Tibial nerve (tissue), 4 donors: Measurements from ENCODE around the gene FKBP8. TPM values are rescaled to one million over a fixed set of nuclear protein-coding genes. Genes with fewer than 3 reads are reported as not detected.
"Not testable (repeated sequence)": the region's sequence is repeated elsewhere in the genome, so short reads cannot be mapped to it uniquely, and the experiment has no call there.

Experiments
- DNase-seq, 2 donors: peaks; one replicate each; pipeline ENCODE4 v3.0.0-alpha.2; 2019; ENCODE audit warnings: low spot score in 2 of 2
- H3K27ac ChIP-seq, 4 donors: fragments of 200-600 bp; sonication (generic) in 3 of 4; one replicate each; pipeline ENCODE4 v1.5.1; 2017 to 2019; ENCODE audit warnings: mild to moderate bottlenecking in 1 of 4
- H3K27me3 ChIP-seq, 2 donors: fragments of 200-600 bp; sonication (generic) in 1 of 2; one replicate each; pipeline versions ENCODE4 v1.5.1 to v1.6.0; 2017 to 2019
- H3K36me3 ChIP-seq, 3 donors: fragments of 200-600 bp; sonication (generic); one replicate each; pipeline ENCODE4 v1.5.1; 2018 to 2019
- H3K4me1 ChIP-seq, 4 donors: fragments of 200-600 bp; sonication (generic) in 3 of 4; one replicate each; pipeline ENCODE4 v1.5.1; 2017 to 2019
- H3K4me3 ChIP-seq, 4 donors: fragments of 200-600 bp; sonication (generic) in 3 of 4; one replicate each; pipeline ENCODE4 v1.5.1; 2017 to 2019; ENCODE audit warnings: mild to moderate bottlenecking in 1 of 4, moderate library complexity in 1 of 4
- H3K9me3 ChIP-seq, 4 donors: fragments of 200-600 bp; sonication (generic) in 3 of 4; one replicate each; pipeline ENCODE4 v1.5.1; 2017 to 2019
- EP300 ChIP-seq, 2 donors: sonication (generic); formaldehyde crosslinking; IDR thresholded peaks; one replicate each; pipeline ENCODE4 v1.6.1; 2017; ENCODE audit warnings: antibody characterized with exemption in 2 of 2, mild to moderate bottlenecking in 1 of 2
- POLR2A ChIP-seq, 2 donors: fragments of 450-650 bp; IDR thresholded peaks; one replicate each; pipeline ENCODE4 v1.6.1; 2017; ENCODE audit warnings: antibody characterized with exemption in 2 of 2, mild to moderate bottlenecking in 2 of 2, moderate library complexity in 2 of 2
- WGBS, 2 donors: methylation state at CpG; one replicate each; pipeline ENCODE4 v1.1.5; 2018; 5-methylcytosine and 5-hydroxymethylcytosine counted together
- total RNA-seq, 4 donors: library from RNA; depleted of rRNA; stranded (reverse); fragments of >200 nt; gene quantifications; one replicate each; pipeline ENCODE4 v1.1.0, GENCODE V29; 2016
- TF ChIP-seq, protein P1 (sequence below), 5 experiments: fragments of 200-600 bp in 3 of 5; fragments of 450-650 bp in 2 of 5; sonication (generic) in 3 of 5; IDR thresholded peaks; one replicate each; pipeline ENCODE4 v1.5.1; 2016 to 2019; ENCODE audit warnings: antibody characterized with exemption in 5 of 5, mild to moderate bottlenecking in 3 of 5, moderate library complexity in 2 of 5

FKBP8 gene
- 100 to 1,000 TPM; 391 to 451 (median 434) TPM for total RNA-seq

DNA sequence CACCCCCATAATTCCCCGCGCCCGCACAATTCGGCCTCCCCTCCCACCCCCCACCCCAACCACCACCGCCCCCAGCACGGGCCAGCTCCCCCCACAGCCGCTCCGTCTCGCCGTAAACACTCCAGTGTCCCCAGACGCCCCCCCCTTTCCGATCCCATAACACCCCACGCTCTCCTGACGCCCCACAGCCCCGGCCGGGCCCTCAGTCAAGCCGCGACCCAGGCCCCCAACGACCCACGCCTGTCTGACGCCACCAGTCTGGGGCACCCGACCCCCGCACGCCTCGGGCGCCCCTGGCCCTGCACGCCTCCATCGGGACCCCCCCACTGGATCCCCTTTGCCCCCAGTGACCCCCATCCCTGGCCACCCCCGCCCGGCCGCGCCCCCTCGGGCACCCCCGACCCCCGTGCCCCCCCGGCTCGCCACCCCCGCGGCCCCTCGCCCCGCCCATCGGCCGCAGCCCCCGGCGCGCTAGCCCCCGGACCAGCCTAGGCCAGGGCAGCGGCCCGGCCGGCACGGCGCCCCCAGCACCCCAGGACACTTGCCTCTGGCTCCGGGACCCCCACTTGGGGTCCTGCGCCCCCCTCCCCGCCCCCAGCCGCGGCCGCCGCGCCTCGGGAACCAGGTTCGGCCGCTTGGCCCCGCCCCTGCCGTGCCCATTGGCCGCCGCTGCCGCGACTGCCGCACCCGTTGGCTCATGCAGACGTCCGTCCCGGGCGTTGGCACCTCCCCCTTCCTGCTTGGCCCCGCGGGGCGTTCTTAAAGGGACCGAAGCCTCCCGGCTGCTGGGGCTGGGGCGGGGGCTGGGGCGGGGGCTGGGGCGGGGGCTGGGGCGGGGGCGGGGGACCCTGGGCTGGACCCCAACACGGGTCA, at the start of gene FKBP8:
FKBP8 (minus strand) TSS at position 633 of the 873 bp plus-strand sequence. CDS start 1,603 bp downstream, outside the sequence.
- peak; percentile 90 to 91 for DNase-seq
- peaks cover 0 to 36% (median 5%) of the 10 kb centered on the region in 3 donors for H3K36me3 ChIP-seq
- 0 to 2% methylated on average over 18 to 19 of the region's 86 CpGs for WGBS, 2 donors
- peaks cover 0 to 22% (median 11%) of the 10 kb centered on the region in 4 donors for H3K4me1 ChIP-seq
- no peaks in the 10 kb centered on the region for H3K9me3 ChIP-seq
- H3K4me3 ChIP-seq: peak within 1 kb of the TSS; percentile 64 to 88 (median 80)
- H3K27me3 ChIP-seq: no peaks in the 10 kb centered on the region
- TF ChIP-seq, protein P1, sequence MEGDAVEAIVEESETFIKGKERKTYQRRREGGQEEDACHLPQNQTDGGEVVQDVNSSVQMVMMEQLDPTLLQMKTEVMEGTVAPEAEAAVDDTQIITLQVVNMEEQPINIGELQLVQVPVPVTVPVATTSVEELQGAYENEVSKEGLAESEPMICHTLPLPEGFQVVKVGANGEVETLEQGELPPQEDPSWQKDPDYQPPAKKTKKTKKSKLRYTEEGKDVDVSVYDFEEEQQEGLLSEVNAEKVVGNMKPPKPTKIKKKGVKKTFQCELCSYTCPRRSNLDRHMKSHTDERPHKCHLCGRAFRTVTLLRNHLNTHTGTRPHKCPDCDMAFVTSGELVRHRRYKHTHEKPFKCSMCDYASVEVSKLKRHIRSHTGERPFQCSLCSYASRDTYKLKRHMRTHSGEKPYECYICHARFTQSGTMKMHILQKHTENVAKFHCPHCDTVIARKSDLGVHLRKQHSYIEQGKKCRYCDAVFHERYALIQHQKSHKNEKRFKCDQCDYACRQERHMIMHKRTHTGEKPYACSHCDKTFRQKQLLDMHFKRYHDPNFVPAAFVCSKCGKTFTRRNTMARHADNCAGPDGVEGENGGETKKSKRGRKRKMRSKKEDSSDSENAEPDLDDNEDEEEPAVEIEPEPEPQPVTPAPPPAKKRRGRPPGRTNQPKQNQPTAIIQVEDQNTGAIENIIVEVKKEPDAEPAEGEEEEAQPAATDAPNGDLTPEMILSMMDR (IDR thresholded peaks at IDR 0.05): no peak
- TF ChIP-seq POLR2A (IDR thresholded peaks at IDR 0.05): no peak
- no peak for TF ChIP-seq EP300 (IDR thresholded peaks at IDR 0.05)
- peak within 1 kb of the TSS; percentile 94 to 98 (median 96) for H3K27ac ChIP-seq

DNA sequence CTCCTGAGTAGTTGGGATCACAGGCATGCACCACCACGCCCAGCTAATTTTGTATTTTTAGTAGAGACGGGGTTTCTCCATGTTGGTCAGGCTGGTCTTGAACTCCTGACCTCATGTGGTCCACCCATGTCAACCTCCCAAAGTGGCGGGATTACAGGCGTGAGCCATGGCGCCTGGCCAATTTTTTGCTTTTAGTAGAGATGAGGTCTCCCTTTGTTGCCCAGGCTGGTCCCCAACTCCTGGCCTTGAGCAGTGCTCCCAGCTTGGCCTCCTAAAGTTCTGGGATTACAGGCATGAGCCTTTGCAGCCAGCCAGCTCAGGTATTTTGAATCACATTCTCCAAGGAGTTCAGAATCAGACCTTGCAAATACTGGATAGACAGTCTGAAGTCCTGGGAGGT, 49.4 kb upstream of the FKBP8 start:
- H3K4me3 ChIP-seq, H3K36me3 ChIP-seq, H3K27ac ChIP-seq, H3K9me3 ChIP-seq, DNase-seq: not testable (repeated sequence)
- peaks cover 2 to 10% of the 10 kb centered on the region in 2 donors for H3K27me3 ChIP-seq
- 70 to 74% methylated on average over 5 of the region's 5 CpGs for WGBS, 2 donors
- H3K4me1 ChIP-seq: peaks cover 0 to 48% (median 27%) of the 10 kb centered on the region in 4 donors

DNA sequence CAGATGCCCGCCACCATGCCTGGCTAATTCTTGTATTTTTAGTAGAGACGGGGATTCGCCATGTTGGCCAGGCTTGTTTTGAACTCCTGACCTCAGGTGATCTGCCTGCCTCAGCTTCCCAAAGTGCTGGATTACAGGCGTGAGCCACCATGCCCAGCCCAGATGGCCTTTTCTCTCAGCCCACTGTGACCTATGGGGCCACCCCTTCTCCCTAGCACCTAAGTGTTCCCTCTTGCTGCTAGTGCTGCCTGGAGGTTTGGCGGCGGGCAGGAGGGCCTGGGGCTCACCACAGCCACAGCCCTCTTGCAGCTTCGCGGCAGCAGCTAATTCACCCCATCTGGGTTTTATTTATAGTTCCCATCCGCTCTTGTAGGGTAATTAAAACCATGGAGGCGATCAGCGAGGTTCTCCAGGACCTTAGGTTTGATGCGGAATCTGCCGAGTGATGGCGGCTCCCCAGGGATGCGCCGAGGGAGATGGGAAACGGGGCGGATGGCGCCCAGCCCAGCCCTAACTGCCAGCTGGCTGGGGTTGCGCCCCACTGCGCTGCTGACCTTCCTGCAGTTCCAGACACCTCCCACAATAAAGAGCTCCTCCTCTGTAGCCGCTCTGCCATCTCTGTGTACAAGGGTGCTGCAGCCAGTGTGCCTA, 48.5 kb upstream of the FKBP8 start:
- no peak for DNase-seq
- peaks cover 2 to 3% of the 10 kb centered on the region in 2 donors for H3K27me3 ChIP-seq
- 82 to 88% methylated on average over 19 to 22 of the region's 22 CpGs for WGBS, 2 donors
- no peak overlapping the region for H3K4me3 ChIP-seq
- H3K36me3 ChIP-seq: peaks cover 0 to 8% (median 0%) of the 10 kb centered on the region in 3 donors
- TF ChIP-seq EP300 (IDR thresholded peaks at IDR 0.05): no peak
- TF ChIP-seq, protein P1 (IDR thresholded peaks at IDR 0.05): no peak
- no peak for TF ChIP-seq POLR2A (IDR thresholded peaks at IDR 0.05)
- H3K27ac ChIP-seq: peak overlapping the region in 1 of 4 donors; percentile 6
- no peaks in the 10 kb centered on the region for H3K9me3 ChIP-seq
- H3K4me1 ChIP-seq: peaks cover 0 to 49% (median 27%) of the 10 kb centered on the region in 4 donors

DNA sequence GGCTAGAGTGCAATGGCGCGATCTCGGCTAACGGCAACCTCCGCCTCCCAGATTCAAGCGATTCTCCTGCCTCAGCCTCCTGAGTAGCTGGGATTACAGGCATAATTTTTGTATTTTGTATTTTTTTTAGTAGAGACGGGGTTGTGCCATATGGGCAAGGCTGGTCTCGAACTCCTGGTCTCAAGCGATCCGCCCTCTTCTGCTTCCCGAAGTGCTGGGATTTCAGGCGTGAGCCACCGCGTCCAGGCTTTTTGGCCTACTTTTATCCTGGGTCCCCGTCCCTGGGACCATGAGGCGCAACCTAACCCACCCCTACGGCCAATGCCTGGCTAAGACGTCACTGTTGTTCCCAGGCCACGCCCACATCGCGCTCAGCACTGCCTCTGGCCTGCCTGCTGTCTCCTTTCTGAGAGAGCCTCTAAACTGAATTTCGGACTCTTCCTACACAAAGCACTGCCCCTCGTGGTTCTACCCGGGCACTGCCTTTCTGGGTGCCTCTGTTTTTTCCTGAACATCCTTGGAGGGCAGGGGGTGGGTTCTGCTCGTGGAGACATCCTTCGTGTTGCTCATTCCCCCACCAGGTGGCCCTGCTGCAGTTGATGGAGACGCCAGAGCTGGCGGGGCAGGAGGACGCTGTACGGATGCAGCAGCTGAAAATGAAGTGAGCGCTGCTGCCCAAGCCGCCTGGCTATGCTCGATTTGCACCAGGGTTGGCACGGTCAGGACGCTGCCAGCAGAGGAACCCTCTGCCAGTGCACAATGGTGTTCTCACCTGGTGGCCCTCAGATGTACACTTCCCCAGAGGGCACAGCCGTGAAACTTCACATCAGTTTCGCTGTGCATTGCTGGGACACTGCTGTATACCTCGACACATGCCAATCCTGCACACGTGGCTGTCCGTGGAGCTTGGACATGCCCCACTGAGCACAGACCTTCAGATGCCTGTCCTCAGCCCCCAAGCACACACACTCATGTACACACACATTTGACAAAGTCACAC, 47.2 kb upstream of the FKBP8 start:
- WGBS, 2 donors: 59 to 62% methylated on average over 39 to 40 of the region's 40 CpGs
- Histone ChIP-seq H3K36me3 (peaks cover 0 to 8% (median 0%) of the 10 kb centered on the region in 3 donors), H3K27me3 (no peaks in the 10 kb centered on the region), H3K27ac (peak overlapping the region in 2 of 4 donors; percentile 76 to 91), H3K4me3 (peak overlapping the region in 2 of 4 donors; percentile 63 to 99), H3K4me1 (peaks cover 0 to 45% (median 26%) of the 10 kb centered on the region in 4 donors), H3K9me3 (no peaks in the 10 kb centered on the region)
- TF ChIP-seq, protein P1 (IDR thresholded peaks at IDR 0.05): peak in 2 of 5 experiments; percentile 36 to 42
- peak in 1 of 2 donors; percentile 9 for TF ChIP-seq EP300 (IDR thresholded peaks at IDR 0.05)
- TF ChIP-seq POLR2A (IDR thresholded peaks at IDR 0.05): no peak
- DNase-seq: peak; percentile 51 to 55
